HS-5 (cell line): ENCODE results near the gene CFAP97D1.

Experiments
- DNase-seq: peaks from one replicate; pipeline ENCODE4 v3.0.0-alpha.2; 2012; ENCODE audit warnings: low read depth

The CFAP97D1 gene

DNA sequence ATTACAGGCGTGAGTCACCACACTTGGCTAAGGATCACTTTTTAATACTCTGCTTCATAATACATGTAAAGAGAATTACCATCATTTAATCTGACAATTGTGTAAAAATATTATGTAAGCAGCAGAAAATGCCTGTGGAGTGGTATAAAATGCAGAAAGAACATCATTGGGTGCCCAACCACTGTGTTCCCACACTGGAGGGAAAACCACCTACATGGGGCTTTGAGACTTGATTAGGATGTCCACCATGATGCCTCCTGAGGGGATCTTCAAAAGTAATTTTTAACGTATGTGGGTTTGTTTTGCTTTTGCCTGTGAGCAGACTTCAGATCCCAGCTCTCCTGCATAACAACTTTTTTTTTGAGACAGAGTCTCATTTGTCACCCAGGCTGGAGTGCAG is 18.8 kb downstream of the CFAP97D1 start:
- no peak for DNase-seq

GRCh38 chr17:43800736-43801135 is 20.5 kb downstream of the CFAP97D1 start:
- no peak for DNase-seq

DNA sequence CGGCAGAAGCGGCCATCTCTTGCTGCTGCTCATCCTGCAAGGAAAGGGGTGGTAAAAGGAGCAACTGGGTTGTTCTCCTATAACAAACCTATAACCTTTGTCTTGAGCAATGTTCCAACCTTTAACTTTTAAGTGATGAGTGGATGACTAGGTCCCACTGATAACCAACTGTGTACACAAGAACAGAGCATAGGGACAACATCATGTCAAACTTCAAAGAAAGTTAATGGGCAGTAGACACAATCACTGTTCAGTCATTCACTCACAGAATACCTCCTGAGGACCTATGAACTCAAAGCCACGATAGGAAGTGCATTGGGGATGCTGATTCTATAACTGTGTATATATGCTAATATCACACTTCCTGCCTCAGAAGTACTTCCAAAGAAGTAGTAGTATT is 21.6 kb downstream of the CFAP97D1 start:
- DNase-seq: no peak

DNA sequence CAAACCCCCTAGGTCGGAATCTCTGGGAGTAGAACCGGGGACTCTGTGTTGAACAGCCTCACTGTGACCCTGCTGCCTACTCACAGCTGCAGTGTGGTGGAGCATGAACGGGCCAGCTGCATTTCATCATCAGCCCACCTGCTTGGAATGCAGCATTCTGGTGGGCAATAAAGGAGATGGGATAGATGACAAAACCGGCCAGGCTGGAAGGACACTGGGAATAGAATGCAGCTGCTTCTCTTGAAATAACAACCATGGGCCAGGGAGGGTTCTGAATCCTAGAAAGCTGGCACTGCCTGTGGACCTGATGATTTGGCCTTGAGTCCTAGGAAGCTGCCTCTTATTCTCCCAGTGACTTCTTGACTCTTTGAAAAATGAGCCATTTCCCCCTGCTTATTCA is 23.5 kb downstream of the CFAP97D1 start:
- no peak for DNase-seq

- DNase-seq: no peak
Observed at GRCh38 chr17:43805117-43805516, 24.9 kb downstream of the CFAP97D1 start.

DNA sequence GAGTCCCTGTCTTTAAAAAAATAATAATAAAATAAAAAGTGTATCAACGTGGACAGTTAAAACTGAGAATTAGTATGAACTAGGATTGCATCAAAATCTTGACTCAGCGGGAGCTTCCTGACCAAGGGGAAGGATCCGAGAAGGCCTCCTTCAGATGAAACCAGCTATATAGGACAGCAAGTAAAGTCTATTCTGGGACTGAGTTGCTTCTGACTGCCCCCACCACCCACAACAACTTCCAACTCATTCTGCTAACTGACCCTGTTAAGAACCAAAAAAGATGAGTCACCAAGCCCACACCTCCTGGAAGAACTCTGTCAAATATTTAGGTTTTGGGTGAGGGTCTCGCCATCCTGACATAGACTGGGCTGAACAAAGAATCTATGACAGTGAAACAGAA is 27.8 kb downstream of the CFAP97D1 start:
- DNase-seq: no peak

DNA sequence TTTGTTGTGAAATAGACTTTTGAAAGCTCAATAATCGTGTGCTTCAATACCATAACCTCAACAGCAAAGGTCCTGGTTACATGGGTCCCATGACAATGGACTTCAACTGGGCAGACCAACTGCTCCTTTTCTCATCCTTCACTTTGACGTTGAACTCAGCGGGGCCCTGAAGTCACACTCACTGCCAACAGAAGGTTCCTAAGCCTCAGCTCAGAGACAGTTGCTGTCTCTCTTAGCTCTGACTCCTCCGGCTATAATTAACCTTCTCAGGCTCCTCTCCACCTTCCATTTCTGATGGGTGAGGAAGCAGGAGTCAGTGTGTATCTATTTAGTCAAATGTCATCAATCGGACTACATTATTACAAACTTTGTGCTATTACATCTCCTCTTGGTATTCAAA is 28.9 kb downstream of the CFAP97D1 start:
- no peak for DNase-seq

DNA sequence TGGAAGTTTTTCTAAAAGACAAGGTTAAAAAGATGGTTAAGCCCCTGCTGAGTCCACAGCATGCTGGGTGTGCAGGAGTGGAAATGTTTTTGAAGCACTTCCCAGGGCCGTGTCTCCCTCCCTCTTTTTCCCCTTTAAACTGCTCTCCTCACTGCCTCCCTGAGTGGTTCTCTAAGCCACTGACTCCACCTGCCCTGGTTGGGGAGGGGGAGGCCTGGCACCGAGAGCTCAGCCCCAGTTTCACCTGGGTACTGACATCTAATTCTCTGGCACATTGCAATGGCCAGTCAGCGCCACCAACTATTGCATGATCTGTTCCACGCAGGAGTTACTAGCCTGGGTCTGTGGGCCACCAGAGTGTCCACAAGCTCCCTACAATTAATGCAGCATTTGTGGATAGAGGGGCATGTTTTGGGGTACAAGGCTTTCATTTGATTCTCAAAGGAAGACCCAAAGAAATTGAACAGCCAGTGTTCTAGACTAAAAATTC is 30.0 kb downstream of the CFAP97D1 start:
- DNase-seq: no peak

DNA sequence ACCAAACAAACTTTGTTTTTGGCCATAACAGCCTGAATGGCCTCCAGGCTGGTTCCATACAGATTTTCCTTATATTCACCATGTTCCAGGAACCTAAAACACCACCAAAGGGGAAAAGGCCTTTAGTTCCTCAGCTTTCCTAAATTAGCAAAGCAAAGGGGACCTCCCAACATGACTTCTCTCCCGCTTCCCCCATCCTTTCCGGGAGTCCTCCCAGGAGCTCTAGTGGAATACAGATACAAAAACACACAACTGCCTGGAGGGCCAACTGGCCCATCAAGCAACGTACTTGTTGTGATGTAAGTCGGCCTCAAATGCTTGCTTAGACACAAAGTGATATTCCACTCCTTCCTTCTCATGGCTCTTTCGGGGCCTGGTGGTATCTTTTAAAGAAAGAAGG is 30.6 kb downstream of the CFAP97D1 start:
- no peak for DNase-seq

GRCh38 chr17:43812396-43813265 is 32.4 kb downstream of the CFAP97D1 start:
- DNase-seq: no peak

GRCh38 chr17:43813386-43813785 is 33.2 kb downstream of the CFAP97D1 start:
- no peak for DNase-seq

DNA sequence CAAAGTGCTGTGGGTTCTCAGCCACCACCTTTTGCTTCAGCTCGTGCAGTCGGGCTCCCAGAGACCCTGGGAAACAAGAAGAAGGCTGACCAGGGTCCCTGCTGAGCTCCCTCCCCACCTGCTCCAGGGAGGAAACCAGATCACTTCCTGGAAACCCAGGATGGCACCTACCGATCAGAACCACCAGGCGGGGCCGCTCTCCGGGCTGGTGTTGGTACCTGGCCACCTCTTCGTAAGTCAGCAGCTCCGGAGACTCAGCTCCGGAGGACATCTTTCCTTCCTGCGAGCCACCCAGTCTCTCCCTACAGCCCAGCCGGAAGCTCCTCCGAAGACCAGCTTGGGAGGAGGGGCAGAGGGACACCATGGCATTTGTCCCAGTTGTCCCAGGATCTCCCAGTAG is 33.8 kb downstream of the CFAP97D1 start:
- DNase-seq: no peak

GRCh38 chr17:43814714-43815113 is 34.5 kb downstream of the CFAP97D1 start:
- no peak for DNase-seq

DNA sequence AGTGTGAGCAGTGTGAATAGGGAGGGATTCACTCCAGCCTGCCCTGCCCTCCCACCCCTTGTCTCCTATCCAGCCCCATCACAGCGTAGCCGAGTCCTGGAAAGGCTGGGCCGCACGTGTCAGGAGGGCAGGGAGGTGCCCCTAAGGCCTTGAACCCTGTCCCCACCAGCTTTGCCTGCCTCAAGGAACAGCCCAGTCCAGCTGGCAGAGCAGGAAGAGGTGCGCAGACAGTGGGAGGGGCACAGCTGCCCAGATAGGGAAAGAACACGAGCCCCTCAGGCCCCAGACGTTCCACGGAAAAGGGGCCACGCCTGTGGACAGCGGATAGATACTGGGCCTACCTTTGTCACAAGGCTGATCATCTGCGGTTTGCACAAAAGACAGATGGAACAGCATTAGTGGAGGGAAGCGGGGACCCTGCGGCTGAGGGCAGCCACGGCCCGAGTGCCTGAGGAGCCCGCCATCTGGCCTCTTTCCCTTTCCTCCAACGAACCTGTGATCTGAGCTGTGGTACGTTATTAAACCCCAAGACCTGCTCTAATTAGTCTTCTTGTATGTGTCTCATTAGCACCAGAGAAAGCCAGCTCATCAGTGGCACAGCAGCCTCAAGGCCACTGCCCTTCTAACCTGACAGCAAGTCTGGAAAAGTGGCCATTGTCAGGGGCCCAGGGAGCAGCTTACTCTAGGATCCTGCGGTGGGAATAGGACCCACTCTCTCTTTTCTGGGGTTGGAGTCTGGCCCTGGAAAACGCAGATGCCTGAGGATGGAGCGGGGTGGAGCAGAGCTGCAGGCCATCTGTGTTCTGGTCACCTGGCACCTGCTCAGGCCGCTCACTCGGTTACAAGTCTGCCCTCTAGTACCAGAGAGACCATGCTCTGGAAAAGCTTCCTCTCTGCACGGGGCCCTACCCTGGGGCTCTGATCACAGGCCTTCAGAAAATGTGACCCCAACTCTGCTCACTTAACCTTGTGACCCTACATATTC is 36.4 kb downstream of the CFAP97D1 start:
- no peak for DNase-seq

DNA sequence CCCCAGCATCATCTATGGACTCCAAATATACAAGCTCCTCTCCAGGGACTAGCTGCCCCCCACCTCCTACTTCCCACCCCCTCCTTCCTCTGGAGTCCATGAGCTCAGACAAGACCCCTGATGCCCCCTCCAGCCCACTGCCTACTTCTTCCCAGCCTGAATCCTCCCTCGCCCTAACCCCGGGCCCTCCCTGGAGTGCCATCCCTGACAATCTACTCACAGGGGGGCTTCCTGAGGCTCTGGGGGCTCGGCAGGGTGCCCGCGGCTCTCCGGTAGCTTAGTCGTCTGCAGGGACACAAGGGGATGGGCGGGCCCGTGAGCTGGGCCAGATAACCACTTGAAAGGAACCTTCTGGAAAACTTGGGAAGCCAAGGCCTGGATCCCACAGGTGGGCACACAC is 37.6 kb downstream of the CFAP97D1 start:
- no peak for DNase-seq

DNA sequence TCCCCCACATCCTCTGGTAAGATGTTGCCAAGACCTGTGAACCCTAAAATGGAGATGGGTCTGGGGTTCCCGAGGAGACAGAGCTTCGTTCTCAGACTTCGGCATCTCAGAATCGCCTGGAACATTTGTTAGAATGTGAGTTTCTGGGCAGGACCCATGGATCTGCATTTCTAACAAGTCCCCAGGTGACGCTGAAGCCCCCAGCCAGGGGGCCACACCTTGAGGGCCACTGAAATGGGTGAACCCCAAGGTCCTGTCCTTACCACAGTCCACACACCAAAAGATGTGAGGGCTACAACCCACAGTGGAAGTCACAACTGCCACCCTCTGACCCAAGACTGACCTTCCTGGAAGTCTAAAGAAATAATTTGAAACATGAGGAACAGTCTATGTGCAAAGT is 38.7 kb downstream of the CFAP97D1 start:
- no peak for DNase-seq

DNA sequence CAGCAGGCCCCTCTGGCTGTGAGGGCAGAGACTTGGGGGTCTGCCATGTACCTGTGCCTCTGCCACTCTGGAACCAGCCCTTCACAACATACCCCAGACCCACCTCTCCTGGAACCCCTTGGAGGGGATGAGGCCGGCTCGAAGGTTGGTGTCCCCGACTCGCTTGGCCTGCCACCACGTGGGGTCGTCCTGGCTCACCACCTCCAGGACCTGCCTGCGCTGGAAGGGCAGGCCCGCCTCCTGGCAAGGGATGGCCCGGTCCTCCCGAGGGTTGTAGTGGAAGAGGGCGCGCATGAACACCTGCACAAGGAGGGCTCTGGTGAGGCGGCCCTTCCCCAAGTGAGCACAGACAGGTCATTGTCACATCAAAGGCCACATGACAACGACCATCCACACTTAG is 40.5 kb downstream of the CFAP97D1 start:
- no peak for DNase-seq

DNA sequence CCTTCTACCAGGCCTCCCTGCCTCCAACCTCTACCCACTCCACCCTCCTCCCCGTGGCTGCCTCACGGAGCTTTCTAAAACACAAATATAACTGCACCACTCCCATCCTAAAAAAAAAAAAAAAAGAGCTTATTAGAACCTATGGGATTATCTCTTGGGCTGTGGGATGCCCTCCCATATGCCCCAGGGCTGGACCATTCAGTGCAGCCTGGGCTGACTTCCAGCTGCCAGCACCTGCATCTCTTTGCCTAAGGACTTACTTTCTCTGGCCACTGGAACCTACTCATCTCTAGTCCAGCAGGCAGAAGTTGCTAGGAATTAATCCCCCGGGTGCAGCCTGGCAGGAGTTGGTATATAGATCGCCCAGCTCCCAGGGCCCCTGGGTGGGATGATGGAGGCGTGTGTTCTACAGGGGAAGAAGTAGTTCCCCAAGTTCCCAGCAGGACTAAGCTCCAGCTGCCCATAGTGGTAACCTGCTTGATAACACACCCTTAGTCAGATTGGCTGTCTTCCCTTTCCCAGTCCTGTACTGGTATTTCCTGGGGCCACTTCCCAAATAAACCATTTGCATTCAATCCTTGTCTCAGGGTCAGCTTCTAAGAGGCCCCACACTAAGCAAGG is 42.4 kb downstream of the CFAP97D1 start:
- DNase-seq: no peak

GRCh38 chr17:43823350-43824084 is 43.3 kb downstream of the CFAP97D1 start:
- no peak for DNase-seq

- DNase-seq: no peak
Observed at GRCh38 chr17:43825567-43825966, 45.3 kb downstream of the CFAP97D1 start.

GRCh38 chr17:43826206-43826605 is 46.0 kb downstream of the CFAP97D1 start:
- no peak for DNase-seq

DNA sequence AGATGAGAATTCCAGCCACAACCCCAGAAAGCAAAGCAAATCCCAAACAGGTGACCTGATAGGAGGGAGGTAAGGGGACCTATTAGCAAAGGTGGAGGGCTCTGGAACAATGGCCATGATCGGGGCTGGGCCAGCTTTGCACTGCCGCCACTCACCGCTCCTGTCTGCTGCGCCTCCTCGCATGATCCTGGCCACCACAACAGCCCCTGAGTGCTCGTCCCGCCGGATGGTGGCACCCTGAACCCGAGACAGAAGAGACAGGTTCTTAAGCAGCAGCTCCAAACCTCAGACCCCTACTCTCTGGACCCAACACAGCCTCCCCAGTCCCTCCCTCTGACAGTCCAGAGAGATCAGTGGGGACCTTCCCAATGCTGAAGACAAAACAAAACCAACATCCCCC is 47.4 kb downstream of the CFAP97D1 start:
- no peak for DNase-seq
